ENCODE results near the gene SH3RF2.
"Not testable (repeated sequence)": the region's sequence is repeated elsewhere in the genome, so short reads cannot be mapped to it uniquely, and the experiment has no call there.

- TF ChIP-seq, protein P1, sequence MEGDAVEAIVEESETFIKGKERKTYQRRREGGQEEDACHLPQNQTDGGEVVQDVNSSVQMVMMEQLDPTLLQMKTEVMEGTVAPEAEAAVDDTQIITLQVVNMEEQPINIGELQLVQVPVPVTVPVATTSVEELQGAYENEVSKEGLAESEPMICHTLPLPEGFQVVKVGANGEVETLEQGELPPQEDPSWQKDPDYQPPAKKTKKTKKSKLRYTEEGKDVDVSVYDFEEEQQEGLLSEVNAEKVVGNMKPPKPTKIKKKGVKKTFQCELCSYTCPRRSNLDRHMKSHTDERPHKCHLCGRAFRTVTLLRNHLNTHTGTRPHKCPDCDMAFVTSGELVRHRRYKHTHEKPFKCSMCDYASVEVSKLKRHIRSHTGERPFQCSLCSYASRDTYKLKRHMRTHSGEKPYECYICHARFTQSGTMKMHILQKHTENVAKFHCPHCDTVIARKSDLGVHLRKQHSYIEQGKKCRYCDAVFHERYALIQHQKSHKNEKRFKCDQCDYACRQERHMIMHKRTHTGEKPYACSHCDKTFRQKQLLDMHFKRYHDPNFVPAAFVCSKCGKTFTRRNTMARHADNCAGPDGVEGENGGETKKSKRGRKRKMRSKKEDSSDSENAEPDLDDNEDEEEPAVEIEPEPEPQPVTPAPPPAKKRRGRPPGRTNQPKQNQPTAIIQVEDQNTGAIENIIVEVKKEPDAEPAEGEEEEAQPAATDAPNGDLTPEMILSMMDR (IDR thresholded peaks at IDR 0.05; ENCODE audit: poor library complexity), result not testable (repeated sequence)
- TF ChIP-seq EZH2 (IDR thresholded peaks at IDR 0.05; ENCODE audit: borderline replicate concordance); EZH2phosphoT487 (IDR thresholded peaks at IDR 0.05; ENCODE audit: low read depth, severe bottlenecking, unreplicated experiment): not testable (repeated sequence)
Measured at GRCh38 chr5:145891378-145891777, 45.0 kb upstream of the SH3RF2 start.
